ENCODE results near the gene OBSL1.

DNA sequence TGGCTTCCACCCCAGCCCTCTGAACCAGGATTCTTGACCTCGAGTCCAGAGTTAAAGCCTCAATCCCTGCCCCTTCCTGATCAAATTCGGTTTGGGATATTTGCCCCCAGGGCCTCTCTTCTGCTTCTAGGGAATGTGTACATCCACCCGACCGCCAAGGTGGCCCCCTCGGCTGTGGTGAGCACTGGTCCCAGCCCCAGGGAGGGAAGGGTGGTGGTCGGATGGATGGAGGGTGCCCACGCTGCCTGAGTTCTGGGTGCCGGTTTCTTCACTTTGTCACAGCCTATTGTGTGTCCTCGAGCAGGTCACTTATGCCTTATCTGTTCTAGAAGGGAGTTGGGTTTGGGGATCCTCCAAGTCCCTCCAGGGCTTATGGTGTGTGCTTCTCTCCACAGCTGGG lies 65.8 kb downstream of the OBSL1 start:
- TF ChIP-seq POLR2A (IDR thresholded peaks at IDR 0.05; ENCODE audit: low read depth, low read length) = no peak
- no peak for TF ChIP-seq POLR2AphosphoS5 (IDR thresholded peaks at IDR 0.05; ENCODE audit: low read depth, low read length)
